Measurements from ENCODE around the gene HSD17B11. TPM values are rescaled to one million over a fixed set of nuclear protein-coding genes. Genes with fewer than 3 reads are reported as not detected.
"Not testable (repeated sequence)": the region's sequence is repeated elsewhere in the genome, so short reads cannot be mapped to it uniquely, and the experiment has no call there.

The HSD17B11 gene
- total RNA-seq, 1 donor from 2014 or later: 21.8 TPM

DNA sequence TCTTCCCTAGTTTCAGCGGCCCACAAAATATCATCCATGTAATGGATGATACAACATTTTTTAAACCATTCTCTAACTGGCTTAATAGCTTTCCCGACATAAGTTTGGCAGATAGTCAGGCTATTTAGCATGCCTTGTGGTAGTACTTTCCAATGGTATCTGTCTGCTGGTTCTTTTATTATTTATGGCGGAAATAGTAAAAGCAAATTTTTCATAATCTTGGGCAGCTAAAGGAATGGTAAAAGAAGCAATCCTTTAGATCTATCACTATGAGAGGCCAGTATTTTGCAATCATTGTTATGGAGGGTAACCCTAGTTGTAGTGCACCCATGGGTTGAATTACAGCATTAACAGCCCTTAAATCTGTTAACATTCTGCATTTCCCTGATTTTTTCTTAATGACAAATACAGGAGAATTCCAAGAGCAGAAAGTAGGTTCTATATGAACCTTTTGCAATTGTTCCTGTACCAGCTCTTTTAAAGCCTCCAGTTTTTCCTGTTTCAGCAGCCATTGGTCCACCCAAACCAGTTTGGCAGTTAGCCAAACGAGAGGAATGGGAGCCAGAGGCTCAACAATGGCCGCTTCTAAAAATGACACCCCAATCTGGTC lies 14.3 kb upstream of the HSD17B11 start:
- Mint-ChIP-seq H3K36me3 (ENCODE audit: unreplicated experiment) (no peaks in the 10 kb centered on the region), H3K9me3 (ENCODE audit: unreplicated experiment) (peaks cover 6% of the 10 kb centered on the region), H3K27ac (ENCODE audit: unreplicated experiment) (no peak overlapping the region), H3K4me1 (ENCODE audit: unreplicated experiment) (no peaks in the 10 kb centered on the region), H3K27me3 (ENCODE audit: unreplicated experiment) (peaks cover 28% of the 10 kb centered on the region), H3K4me3 (ENCODE audit: unreplicated experiment) (no peak overlapping the region)
- DNase-seq (ENCODE audit: extremely low spot score, unreplicated experiment): no peak
- TF ChIP-seq, protein P1, sequence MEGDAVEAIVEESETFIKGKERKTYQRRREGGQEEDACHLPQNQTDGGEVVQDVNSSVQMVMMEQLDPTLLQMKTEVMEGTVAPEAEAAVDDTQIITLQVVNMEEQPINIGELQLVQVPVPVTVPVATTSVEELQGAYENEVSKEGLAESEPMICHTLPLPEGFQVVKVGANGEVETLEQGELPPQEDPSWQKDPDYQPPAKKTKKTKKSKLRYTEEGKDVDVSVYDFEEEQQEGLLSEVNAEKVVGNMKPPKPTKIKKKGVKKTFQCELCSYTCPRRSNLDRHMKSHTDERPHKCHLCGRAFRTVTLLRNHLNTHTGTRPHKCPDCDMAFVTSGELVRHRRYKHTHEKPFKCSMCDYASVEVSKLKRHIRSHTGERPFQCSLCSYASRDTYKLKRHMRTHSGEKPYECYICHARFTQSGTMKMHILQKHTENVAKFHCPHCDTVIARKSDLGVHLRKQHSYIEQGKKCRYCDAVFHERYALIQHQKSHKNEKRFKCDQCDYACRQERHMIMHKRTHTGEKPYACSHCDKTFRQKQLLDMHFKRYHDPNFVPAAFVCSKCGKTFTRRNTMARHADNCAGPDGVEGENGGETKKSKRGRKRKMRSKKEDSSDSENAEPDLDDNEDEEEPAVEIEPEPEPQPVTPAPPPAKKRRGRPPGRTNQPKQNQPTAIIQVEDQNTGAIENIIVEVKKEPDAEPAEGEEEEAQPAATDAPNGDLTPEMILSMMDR (IDR thresholded peaks at IDR 0.05): no peak

GRCh38 chr4:87403732-87404131 lies 12.7 kb upstream of the HSD17B11 start:
- peaks cover 18% of the 10 kb centered on the region for H3K27me3 Mint-ChIP-seq (ENCODE audit: unreplicated experiment)
- H3K9me3 Mint-ChIP-seq (ENCODE audit: unreplicated experiment); H3K36me3 Mint-ChIP-seq (ENCODE audit: unreplicated experiment); DNase-seq (ENCODE audit: extremely low spot score, unreplicated experiment); H3K4me1 Mint-ChIP-seq (ENCODE audit: unreplicated experiment); H3K4me3 Mint-ChIP-seq (ENCODE audit: unreplicated experiment); H3K27ac Mint-ChIP-seq (ENCODE audit: unreplicated experiment): not testable (repeated sequence)

- Mint-ChIP-seq H3K9me3 (ENCODE audit: unreplicated experiment) (peaks cover 6% of the 10 kb centered on the region), H3K36me3 (ENCODE audit: unreplicated experiment) (no peaks in the 10 kb centered on the region), H3K27ac (ENCODE audit: unreplicated experiment) (no peak overlapping the region), H3K27me3 (ENCODE audit: unreplicated experiment) (peaks cover 8% of the 10 kb centered on the region), H3K4me1 (ENCODE audit: unreplicated experiment) (no peaks in the 10 kb centered on the region), H3K4me3 (ENCODE audit: unreplicated experiment) (no peak overlapping the region)
- DNase-seq (ENCODE audit: extremely low spot score, unreplicated experiment): no peak
- TF ChIP-seq, protein P1 (IDR thresholded peaks at IDR 0.05): no peak
Observed at GRCh38 chr4:87399954-87400353, 9.0 kb upstream of the HSD17B11 start.

DNA sequence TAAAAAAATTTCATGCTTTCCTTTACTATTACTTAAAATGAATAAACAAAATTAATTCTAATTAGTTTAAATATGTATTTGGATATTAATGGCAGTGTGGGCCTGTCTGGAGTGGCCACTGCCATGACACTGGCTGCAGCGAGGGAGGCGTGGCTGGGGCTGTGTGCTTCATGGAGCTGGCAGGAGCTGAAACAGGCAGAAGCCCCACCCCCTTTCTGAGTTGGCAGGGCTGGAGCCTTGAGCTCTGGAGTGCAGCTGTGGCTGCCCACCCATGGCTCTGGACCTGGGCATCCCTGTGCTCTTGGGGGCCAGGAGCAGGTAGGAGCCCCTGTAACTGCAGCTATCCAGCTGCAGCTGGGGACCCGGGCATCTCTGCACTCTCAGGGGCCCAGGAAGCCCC lies 8.2 kb upstream of the HSD17B11 start:
- no peak overlapping the region for H3K27ac Mint-ChIP-seq (ENCODE audit: unreplicated experiment)
- no peaks in the 10 kb centered on the region for H3K4me1 Mint-ChIP-seq (ENCODE audit: unreplicated experiment)
- H3K4me3 Mint-ChIP-seq (ENCODE audit: unreplicated experiment): no peak overlapping the region
- TF ChIP-seq, protein P1 (IDR thresholded peaks at IDR 0.05): no peak
- peaks cover 6% of the 10 kb centered on the region for H3K9me3 Mint-ChIP-seq (ENCODE audit: unreplicated experiment)
- DNase-seq (ENCODE audit: extremely low spot score, unreplicated experiment): no peak
- peaks cover 8% of the 10 kb centered on the region for H3K27me3 Mint-ChIP-seq (ENCODE audit: unreplicated experiment)
- no peaks in the 10 kb centered on the region for H3K36me3 Mint-ChIP-seq (ENCODE audit: unreplicated experiment)

- H3K27ac Mint-ChIP-seq (ENCODE audit: unreplicated experiment); H3K9me3 Mint-ChIP-seq (ENCODE audit: unreplicated experiment); DNase-seq (ENCODE audit: extremely low spot score, unreplicated experiment); H3K27me3 Mint-ChIP-seq (ENCODE audit: unreplicated experiment); H3K4me3 Mint-ChIP-seq (ENCODE audit: unreplicated experiment); H3K4me1 Mint-ChIP-seq (ENCODE audit: unreplicated experiment); H3K36me3 Mint-ChIP-seq (ENCODE audit: unreplicated experiment): not testable (repeated sequence)
Observed at GRCh38 chr4:87395851-87396250, 4.9 kb upstream of the HSD17B11 start.

DNA sequence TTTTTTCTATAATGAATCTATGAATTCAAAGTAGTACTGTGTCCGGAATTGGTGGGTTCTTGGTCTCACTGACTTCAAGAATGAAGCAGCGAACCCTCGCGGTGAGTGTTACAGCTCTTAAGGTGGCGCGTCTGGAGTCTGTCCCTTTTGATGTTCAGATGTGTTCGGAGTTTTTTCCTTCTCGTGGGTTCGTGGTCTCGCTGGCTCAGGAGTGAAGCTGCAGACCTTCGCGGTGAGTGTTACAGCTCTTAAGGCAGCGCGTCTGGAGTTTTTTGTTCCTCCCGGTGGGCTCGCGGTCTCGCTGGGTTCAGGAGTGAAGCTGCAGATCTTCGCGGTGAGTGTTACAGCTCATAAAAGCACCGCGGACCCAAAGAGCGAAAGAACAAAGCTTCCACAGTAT lies 4.1 kb upstream of the HSD17B11 start:
- H3K9me3 Mint-ChIP-seq (ENCODE audit: unreplicated experiment); H3K27me3 Mint-ChIP-seq (ENCODE audit: unreplicated experiment); DNase-seq (ENCODE audit: extremely low spot score, unreplicated experiment); H3K36me3 Mint-ChIP-seq (ENCODE audit: unreplicated experiment); H3K27ac Mint-ChIP-seq (ENCODE audit: unreplicated experiment); H3K4me3 Mint-ChIP-seq (ENCODE audit: unreplicated experiment); H3K4me1 Mint-ChIP-seq (ENCODE audit: unreplicated experiment): not testable (repeated sequence)
